ENCODE measurements around the gene AMDHD1.

- TF ChIP-seq CTCF (IDR thresholded peaks at IDR 0.05) (no peak), EZH2phosphoT487 (IDR thresholded peaks at IDR 0.05) (no peak), EZH2 (IDR thresholded peaks at IDR 0.05) (no peak)
Measured at GRCh38 chr12:95898081-95898480, 45.0 kb upstream of the AMDHD1 start.

Data from neural progenitor cell (in vitro differentiated cells).